ENCODE results near the gene OR52B2.

GRCh38 chr11:6197466-6198200, 27.5 kb upstream of the OR52B2 start:
- TF ChIP-seq CTCF (IDR thresholded peaks at IDR 0.05) (no peak), POLR2A (IDR thresholded peaks at IDR 0.05) (no peak)
